Ramos (cell line): ENCODE measurements around the gene FST.

Source experiments
- in situ Hi-C: fragments of 300-500 bp; cut with MboI; formaldehyde crosslinking; loops from one replicate; pipeline ENCODE4 v1.14.3; 2022; ENCODE audit warnings: low sequenced_read_pairs; ENCODE audit not compliant: unreplicated experiment

Gene FST

GRCh38 chr5:53507013-53507412, 26.6 kb downstream of the FST start:
- in situ Hi-C loops = no loop called here

DNA sequence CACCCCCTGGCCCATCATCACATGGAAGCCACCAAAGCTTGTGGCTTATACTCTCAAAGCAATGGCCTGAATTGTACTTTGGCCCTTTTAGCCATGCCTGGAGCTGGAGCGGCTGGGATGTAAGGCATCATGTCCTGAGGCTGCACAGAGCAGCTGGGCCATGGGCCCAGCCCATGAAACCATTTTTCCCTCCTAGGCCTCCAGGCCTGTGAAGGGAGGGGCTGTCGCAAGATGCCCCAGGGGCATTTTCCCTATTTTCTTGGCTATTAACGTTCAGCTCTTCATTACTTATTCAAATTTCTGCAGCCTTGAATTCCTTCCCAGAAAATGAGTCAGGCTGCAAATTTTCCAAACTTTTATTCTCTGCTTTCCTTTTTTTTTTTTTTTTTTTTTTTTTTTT, 27.7 kb downstream of the FST start:
- in situ Hi-C loops = no loop called here

GRCh38 chr5:53512539-53512938, 32.1 kb downstream of the FST start:
- in situ Hi-C loops = no loop called here

DNA sequence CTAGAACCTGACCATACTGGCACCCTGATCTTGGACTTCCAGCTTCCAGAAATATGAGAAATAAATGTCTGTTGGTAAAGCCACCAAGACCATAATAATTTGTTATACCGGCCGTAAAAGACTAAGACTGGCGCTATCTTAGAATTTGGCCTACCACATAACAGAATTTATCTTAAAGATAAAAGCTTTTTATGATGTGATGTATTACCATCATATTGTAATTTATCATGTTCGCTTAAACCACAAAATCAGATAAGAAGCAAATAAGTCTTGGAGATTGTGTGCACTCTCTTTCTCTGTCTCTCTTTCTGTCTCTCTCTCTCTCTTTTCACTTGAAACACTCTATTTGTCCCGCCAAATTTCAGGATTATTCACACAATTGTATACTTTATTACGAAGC, 35.6 kb downstream of the FST start:
- in situ Hi-C loops = no loop called here

GRCh38 chr5:53520813-53521212, 40.4 kb downstream of the FST start:
- in situ Hi-C loops = no loop called here
